HCT116 (cell line): ENCODE results near the gene ABI1. TPM values are rescaled to one million over a fixed set of nuclear protein-coding genes. Genes with fewer than 3 reads are reported as not detected.

ENCODE experiments used
- ATAC-seq: fragments of 200-7000 bp; cut with Tn5 transposase; 2 replicates; pipeline ENCODE4 v1.9.1; 2020; ENCODE audit warnings: mild to moderate bottlenecking, moderate library complexity
- BruUV-seq: library from RNA; stranded (reverse); fragments of 400-500 nt; replicated peaks from 2 replicates; lab custom pipeline; 2021; lab: Mats Ljungman, UMichigan
- CTCF ChIA-PET: fragments of 300-600 bp; sonication (Branson Sonifier 250); formaldehyde crosslinking; loops from one replicate; lab custom pipeline; 2021; ENCODE audit warnings: antibody characterized with exemption; lab: Charles Lee
- POLR2A ChIA-PET: fragments of 300-600, 350-600 bp; sonication (Branson Sonifier 250); formaldehyde crosslinking; loops from one replicate; lab custom pipeline; 2021; ENCODE audit warnings: antibody characterized with exemption; lab: Charles Lee
- RAD21 ChIA-PET, 2 experiments: fragments of 300-600 bp; sonication (Branson Sonifier 250); formaldehyde crosslinking; loops; one replicate each; lab custom pipeline; 2023; ENCODE audit warnings: low total read pairs in 2 of 2; ENCODE audit not compliant: uncharacterized antibody in 2 of 2, unreplicated experiment in 2 of 2, low non-redundant PET in 1 of 2; lab: Charles Lee
- DNase-seq: peaks from one replicate; pipeline ENCODE4 v3.0.0-alpha.2; 2010; ENCODE audit warnings: low read depth, low spot score
- H2AFZ ChIP-seq: fragments of 200-600 bp; shearing (Covaris generic), sonication (generic); 2 replicates; pipeline ENCODE4 v1.6.1; 2017; ENCODE audit warnings: low read depth, mixed run types, mixed read lengths, antibody characterized with exemption, low read length; ENCODE audit not compliant: poor library complexity, severe bottlenecking
- H3K27ac ChIP-seq: 2 replicates; pipeline ENCODE4 v1.5.1; 2012; ENCODE audit warnings: low read depth, low read length
- H3K27me3 ChIP-seq: fragments of 200-600 bp; sonication (generic); 2 replicates; pipeline ENCODE4 v1.6.1; 2016; ENCODE audit warnings: mixed run types, low read length, mixed read lengths; ENCODE audit not compliant: insufficient read depth
- H3K36me3 ChIP-seq, 2 experiments: fragments of 200-500 bp in 1 of 2; fragments of 200-600 bp in 1 of 2; sonication (Bioruptor generic) in 1 of 2; sonication (generic) in 1 of 2; 2 replicates each; pipeline versions ENCODE4 v1.5.1 to v1.6.1; 2014 to 2016; ENCODE audit warnings: low read length in 2 of 2, inconsistent platforms in 1 of 2, mixed read lengths in 1 of 2, mixed run types in 1 of 2; ENCODE audit not compliant: insufficient read depth in 2 of 2, control insufficient read depth in 1 of 2
- H3K4me1 ChIP-seq, 2 experiments: fragments of 200-600 bp in 1 of 2; sonication (generic) in 1 of 2; 2 replicates each; pipeline versions ENCODE4 v1.5.1 to v1.6.1; 2012 to 2017; ENCODE audit warnings: low read length in 2 of 2, inconsistent platforms in 1 of 2, mild to moderate bottlenecking in 1 of 2, mixed read lengths in 1 of 2, mixed run types in 1 of 2, moderate library complexity in 1 of 2; ENCODE audit not compliant: insufficient read depth in 2 of 2, control insufficient read depth in 1 of 2
- H3K4me2 ChIP-seq: fragments of 200-600 bp; sonication (generic); 2 replicates; pipeline ENCODE4 v1.6.1; 2017; ENCODE audit warnings: mixed run types, low read length, mixed read lengths
- H3K4me3 ChIP-seq, 2 experiments: fragments of 200-600 bp in 1 of 2; sonication (generic) in 1 of 2; replicated peaks in 1 of 2; 2 replicates each; pipeline ENCODE4 v1.5.1; 2011 to 2016; ENCODE audit warnings: low read length in 2 of 2, control low read depth in 1 of 2, low read depth in 1 of 2, mild to moderate bottlenecking in 1 of 2, mixed read lengths in 1 of 2, mixed run types in 1 of 2
- H3K79me2 ChIP-seq: fragments of 200-600 bp; sonication (generic); 2 replicates; pipeline ENCODE4 v1.6.1; 2017; ENCODE audit warnings: mild to moderate bottlenecking, mixed run types, low read length, moderate library complexity, mixed read lengths; ENCODE audit not compliant: insufficient read depth
- H3K9ac ChIP-seq: fragments of 200-600 bp; sonication (generic); 2 replicates; pipeline ENCODE4 v1.6.1; 2016; ENCODE audit warnings: low read length, mixed read lengths
- H3K9me2 ChIP-seq: fragments of 200-600 bp; sonication (generic), shearing (Covaris generic); 2 replicates; pipeline ENCODE4 v1.6.1; 2017; ENCODE audit warnings: mixed run types, mild to moderate bottlenecking, moderate library complexity; ENCODE audit not compliant: insufficient read depth
- H3K9me3 ChIP-seq, 2 experiments: fragments of 200-500 bp in 1 of 2; fragments of 200-600 bp in 1 of 2; sonication (Bioruptor generic) in 1 of 2; sonication (generic) in 1 of 2; 2 replicates each; pipeline ENCODE4 v1.6.1; 2014 to 2017; ENCODE audit warnings: low read length in 2 of 2, mixed read lengths in 2 of 2, inconsistent platforms in 1 of 2, low read depth in 1 of 2, mild to moderate bottlenecking in 1 of 2, mixed run types in 1 of 2, moderate library complexity in 1 of 2; ENCODE audit not compliant: control insufficient read depth in 1 of 2, insufficient read depth in 1 of 2
- H4K20me1 ChIP-seq: fragments of 200-600 bp; sonication (generic), shearing (Covaris generic); 2 replicates; pipeline ENCODE4 v1.6.1; 2017; ENCODE audit warnings: mixed run types, mild to moderate bottlenecking, moderate library complexity; ENCODE audit not compliant: insufficient read depth
- EGR1 ChIP-seq: IDR thresholded peaks from 2 replicates; pipeline ENCODE4 v1.6.1; 2012; ENCODE audit warnings: low read depth
- ELF1 ChIP-seq: IDR thresholded peaks from 2 replicates; pipeline ENCODE4 v1.6.1; 2012; ENCODE audit warnings: low read depth, borderline replicate concordance
- EZH2 ChIP-seq: fragments of 200-600 bp; sonication (generic); IDR thresholded peaks from 2 replicates; pipeline ENCODE4 v1.6.1; 2017; ENCODE audit warnings: antibody characterized with exemption, mixed run types
- POLR2A ChIP-seq: IDR thresholded peaks from 2 replicates; pipeline ENCODE4 v1.7.0; 2011; ENCODE audit warnings: borderline replicate concordance; ENCODE audit not compliant: insufficient read depth, insufficient read length; ENCODE audit errors: extremely low read depth
- POLR2AphosphoS5 ChIP-seq: IDR thresholded peaks from 2 replicates; pipeline ENCODE4 v1.6.1; 2011; ENCODE audit warnings: mild to moderate bottlenecking, low read depth, low read length, moderate library complexity
- RAD21 ChIP-seq: IDR thresholded peaks from 2 replicates; pipeline ENCODE4 v1.6.1; 2012; ENCODE audit warnings: low read depth, mild to moderate bottlenecking
- SIN3A ChIP-seq: IDR thresholded peaks from 2 replicates; pipeline ENCODE4 v1.6.1; 2012; ENCODE audit warnings: low read depth
- SRF ChIP-seq: IDR thresholded peaks from 2 replicates; pipeline ENCODE4 v1.6.1; 2012; ENCODE audit warnings: low read depth
- ZFX ChIP-seq: fragments of 450-650 bp; IDR thresholded peaks from 2 replicates; pipeline ENCODE4 v1.6.1; 2017
- intact Hi-C: fragments of 100-400 bp; cut with micrococcal nuclease; formaldehyde crosslinking; loops from 2 replicates; pipeline ENCODE4 v1.10.0; 2022
- total RNA-seq: library from RNA; stranded (reverse); gene quantifications from one replicate; pipeline ENCODE4 v1.2.1, GENCODE V29; 2021; ENCODE audit not compliant: unreplicated experiment
- TF ChIP-seq, protein P1 (sequence below): IDR thresholded peaks from 2 replicates; pipeline ENCODE4 v1.6.1; 2012; ENCODE audit warnings: low read depth
- TF ChIP-seq, protein P2 (sequence below): IDR thresholded peaks from 2 replicates; pipeline ENCODE4 v1.6.1; 2011; ENCODE audit warnings: mild to moderate bottlenecking, low read length, moderate library complexity; ENCODE audit not compliant: insufficient replicate concordance; ENCODE audit errors: extremely low read depth

The ABI1 gene
- total RNA-seq, 1 experiment from 2014 or later, result 34.8 TPM

- POLR2A ChIA-PET, result no interaction called here
- no peaks in the 10 kb centered on the region for H3K9me2 ChIP-seq
- no peak for ATAC-seq
These were observed 16.3 kb downstream of the ABI1 start for GRCh38 chr10:26844396-26844975.

More at GRCh38 chr10:26844396-26844975, 16.3 kb downstream of the ABI1 start:
- Histone ChIP-seq H3K9ac (no peak overlapping the region), H2AFZ (no peak overlapping the region), H3K4me2 (no peak overlapping the region), H3K79me2 (peaks cover 49% of the 10 kb centered on the region), H3K9me3 (no peaks in the 10 kb centered on the region), H3K27ac (no peak overlapping the region), H3K36me3 (no peaks in the 10 kb centered on the region; a peak in 1 of 4 replicates), H3K27me3 (no peaks in the 10 kb centered on the region), H3K4me1 (no peaks in the 10 kb centered on the region), H4K20me1 (no peaks in the 10 kb centered on the region), H3K4me3 (no peak overlapping the region)
- RAD21 ChIA-PET, result no interaction called here
- TF ChIP-seq, protein P1, sequence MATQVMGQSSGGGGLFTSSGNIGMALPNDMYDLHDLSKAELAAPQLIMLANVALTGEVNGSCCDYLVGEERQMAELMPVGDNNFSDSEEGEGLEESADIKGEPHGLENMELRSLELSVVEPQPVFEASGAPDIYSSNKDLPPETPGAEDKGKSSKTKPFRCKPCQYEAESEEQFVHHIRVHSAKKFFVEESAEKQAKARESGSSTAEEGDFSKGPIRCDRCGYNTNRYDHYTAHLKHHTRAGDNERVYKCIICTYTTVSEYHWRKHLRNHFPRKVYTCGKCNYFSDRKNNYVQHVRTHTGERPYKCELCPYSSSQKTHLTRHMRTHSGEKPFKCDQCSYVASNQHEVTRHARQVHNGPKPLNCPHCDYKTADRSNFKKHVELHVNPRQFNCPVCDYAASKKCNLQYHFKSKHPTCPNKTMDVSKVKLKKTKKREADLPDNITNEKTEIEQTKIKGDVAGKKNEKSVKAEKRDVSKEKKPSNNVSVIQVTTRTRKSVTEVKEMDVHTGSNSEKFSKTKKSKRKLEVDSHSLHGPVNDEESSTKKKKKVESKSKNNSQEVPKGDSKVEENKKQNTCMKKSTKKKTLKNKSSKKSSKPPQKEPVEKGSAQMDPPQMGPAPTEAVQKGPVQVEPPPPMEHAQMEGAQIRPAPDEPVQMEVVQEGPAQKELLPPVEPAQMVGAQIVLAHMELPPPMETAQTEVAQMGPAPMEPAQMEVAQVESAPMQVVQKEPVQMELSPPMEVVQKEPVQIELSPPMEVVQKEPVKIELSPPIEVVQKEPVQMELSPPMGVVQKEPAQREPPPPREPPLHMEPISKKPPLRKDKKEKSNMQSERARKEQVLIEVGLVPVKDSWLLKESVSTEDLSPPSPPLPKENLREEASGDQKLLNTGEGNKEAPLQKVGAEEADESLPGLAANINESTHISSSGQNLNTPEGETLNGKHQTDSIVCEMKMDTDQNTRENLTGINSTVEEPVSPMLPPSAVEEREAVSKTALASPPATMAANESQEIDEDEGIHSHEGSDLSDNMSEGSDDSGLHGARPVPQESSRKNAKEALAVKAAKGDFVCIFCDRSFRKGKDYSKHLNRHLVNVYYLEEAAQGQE, result no peak
- TF ChIP-seq EGR1, result no peak
- TF ChIP-seq POLR2A, result no peak
- no peak for TF ChIP-seq EZH2
- TF ChIP-seq ZFX, result no peak
- no peak for TF ChIP-seq ELF1
- no peak for TF ChIP-seq SIN3A
- TF ChIP-seq RAD21, result no peak
- TF ChIP-seq, protein P2, sequence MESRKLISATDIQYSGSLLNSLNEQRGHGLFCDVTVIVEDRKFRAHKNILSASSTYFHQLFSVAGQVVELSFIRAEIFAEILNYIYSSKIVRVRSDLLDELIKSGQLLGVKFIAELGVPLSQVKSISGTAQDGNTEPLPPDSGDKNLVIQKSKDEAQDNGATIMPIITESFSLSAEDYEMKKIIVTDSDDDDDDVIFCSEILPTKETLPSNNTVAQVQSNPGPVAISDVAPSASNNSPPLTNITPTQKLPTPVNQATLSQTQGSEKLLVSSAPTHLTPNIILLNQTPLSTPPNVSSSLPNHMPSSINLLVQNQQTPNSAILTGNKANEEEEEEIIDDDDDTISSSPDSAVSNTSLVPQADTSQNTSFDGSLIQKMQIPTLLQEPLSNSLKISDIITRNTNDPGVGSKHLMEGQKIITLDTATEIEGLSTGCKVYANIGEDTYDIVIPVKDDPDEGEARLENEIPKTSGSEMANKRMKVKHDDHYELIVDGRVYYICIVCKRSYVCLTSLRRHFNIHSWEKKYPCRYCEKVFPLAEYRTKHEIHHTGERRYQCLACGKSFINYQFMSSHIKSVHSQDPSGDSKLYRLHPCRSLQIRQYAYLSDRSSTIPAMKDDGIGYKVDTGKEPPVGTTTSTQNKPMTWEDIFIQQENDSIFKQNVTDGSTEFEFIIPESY, result no peak
- TF ChIP-seq POLR2AphosphoS5, result no peak
- no peak for TF ChIP-seq SRF
- no TSS peak for BruUV-seq
- intact Hi-C loops, result no loop called here
- CTCF ChIA-PET, result no interaction called here
- no peak for DNase-seq
